ENCODE measurements around the gene USP22. TPM values are rescaled to one million over a fixed set of nuclear protein-coding genes. Genes with fewer than 3 reads are reported as not detected.

Gene USP22
- total RNA-seq, 1 donor from 2014 or later, result 152 TPM

GRCh38 chr17:21021208-21021803 lies 21.5 kb downstream of the USP22 start:
- DNase-seq, result no peak
- Mint-ChIP-seq H3K9me3 (no peaks in the 10 kb centered on the region), H3K4me3 (no peak overlapping the region), H3K27me3 (no peaks in the 10 kb centered on the region), H3K27ac (no peak overlapping the region), H3K36me3 (ENCODE audit: low read depth) (peaks cover 73% of the 10 kb centered on the region), H3K4me1 (peaks cover 23% of the 10 kb centered on the region)
- intact Hi-C loops (cut with micrococcal nuclease), result no loop called here

GRCh38 chr17:21020622-21021021 lies 22.2 kb downstream of the USP22 start:
- no peaks in the 10 kb centered on the region for H3K9me3 Mint-ChIP-seq
- H3K4me1 Mint-ChIP-seq, result peaks cover 25% of the 10 kb centered on the region
- no peak overlapping the region for H3K4me3 Mint-ChIP-seq
- peaks cover 72% of the 10 kb centered on the region for H3K36me3 Mint-ChIP-seq (ENCODE audit: low read depth)
- intact Hi-C loops (cut with micrococcal nuclease), result loop anchor here (1.0 kb wide), 1 partner anchor 23 kb away; the partner anchor contains the start of gene USP22
- no peak overlapping the region for H3K27ac Mint-ChIP-seq
- no peaks in the 10 kb centered on the region for H3K27me3 Mint-ChIP-seq
- no peak for DNase-seq

GRCh38 chr17:21019976-21020586 lies 22.7 kb downstream of the USP22 start:
- peaks cover 22% of the 10 kb centered on the region for H3K4me1 Mint-ChIP-seq
- H3K9me3 Mint-ChIP-seq, result no peaks in the 10 kb centered on the region
- H3K4me3 Mint-ChIP-seq, result no peak overlapping the region
- H3K27ac Mint-ChIP-seq, result no peak overlapping the region
- H3K27me3 Mint-ChIP-seq, result no peaks in the 10 kb centered on the region
- H3K36me3 Mint-ChIP-seq (ENCODE audit: low read depth), result peaks cover 68% of the 10 kb centered on the region
- intact Hi-C loops (cut with micrococcal nuclease), result loop anchor here (1.0 kb wide), 1 partner anchor 23 kb away; the partner anchor contains the start of gene USP22
- DNase-seq, result peak; percentile 78

- Mint-ChIP-seq H3K27me3 (no peaks in the 10 kb centered on the region), H3K4me3 (no peak overlapping the region), H3K9me3 (no peaks in the 10 kb centered on the region), H3K4me1 (peaks cover 13% of the 10 kb centered on the region), H3K36me3 (ENCODE audit: low read depth) (peaks cover 65% of the 10 kb centered on the region), H3K27ac (no peak overlapping the region)
- no peak for DNase-seq
- intact Hi-C loops (cut with micrococcal nuclease), result no loop called here
These were observed 23.9 kb downstream of the USP22 start for GRCh38 chr17:21018894-21019293.

GRCh38 chr17:21017861-21018260 lies 24.9 kb downstream of the USP22 start:
- intact Hi-C loops (cut with micrococcal nuclease), result no loop called here
- DNase-seq, result no peak
- Mint-ChIP-seq H3K36me3 (ENCODE audit: low read depth) (peaks cover 67% of the 10 kb centered on the region), H3K27me3 (no peaks in the 10 kb centered on the region), H3K4me1 (peaks cover 11% of the 10 kb centered on the region), H3K9me3 (no peaks in the 10 kb centered on the region), H3K4me3 (no peak overlapping the region), H3K27ac (no peak overlapping the region)

- DNase-seq, result no peak
- Mint-ChIP-seq H3K4me1 (peaks cover 11% of the 10 kb centered on the region), H3K9me3 (no peaks in the 10 kb centered on the region), H3K36me3 (ENCODE audit: low read depth) (peaks cover 69% of the 10 kb centered on the region), H3K27ac (no peak overlapping the region), H3K4me3 (no peak overlapping the region), H3K27me3 (no peaks in the 10 kb centered on the region)
- intact Hi-C loops (cut with micrococcal nuclease), result no loop called here
These were observed 25.6 kb downstream of the USP22 start for GRCh38 chr17:21017256-21017655.

- H3K36me3 Mint-ChIP-seq (ENCODE audit: low read depth), result peaks cover 73% of the 10 kb centered on the region
- no peak for DNase-seq
- no peak overlapping the region for H3K4me3 Mint-ChIP-seq
- intact Hi-C loops (cut with micrococcal nuclease), result no loop called here
- peaks cover 11% of the 10 kb centered on the region for H3K4me1 Mint-ChIP-seq
- no peaks in the 10 kb centered on the region for H3K9me3 Mint-ChIP-seq
- H3K27ac Mint-ChIP-seq, result no peak overlapping the region
- H3K27me3 Mint-ChIP-seq, result no peaks in the 10 kb centered on the region
These were observed 26.0 kb downstream of the USP22 start for GRCh38 chr17:21016826-21017225.

- intact Hi-C loops (cut with micrococcal nuclease), result no loop called here
- H3K36me3 Mint-ChIP-seq (ENCODE audit: low read depth), result peaks cover 69% of the 10 kb centered on the region
These were observed 27.2 kb downstream of the USP22 start for GRCh38 chr17:21015564-21015963.

GRCh38 chr17:21014498-21014897 lies 28.3 kb downstream of the USP22 start:
- intact Hi-C loops (cut with micrococcal nuclease), result no loop called here
- Mint-ChIP-seq H3K27ac (no peak overlapping the region), H3K9me3 (no peaks in the 10 kb centered on the region), H3K4me1 (peaks cover 7% of the 10 kb centered on the region), H3K36me3 (ENCODE audit: low read depth) (peaks cover 70% of the 10 kb centered on the region), H3K27me3 (no peaks in the 10 kb centered on the region), H3K4me3 (no peak overlapping the region)
- no peak for DNase-seq

More at GRCh38 chr17:21015564-21015963, 27.2 kb downstream of the USP22 start:
- no peak for DNase-seq
- H3K4me3 Mint-ChIP-seq, result no peak overlapping the region
- H3K27me3 Mint-ChIP-seq, result no peaks in the 10 kb centered on the region
- H3K4me1 Mint-ChIP-seq, result peaks cover 11% of the 10 kb centered on the region
- H3K27ac Mint-ChIP-seq, result no peak overlapping the region
- no peaks in the 10 kb centered on the region for H3K9me3 Mint-ChIP-seq

GRCh38 chr17:21013983-21014382 lies 28.8 kb downstream of the USP22 start:
- no peak for DNase-seq
- Mint-ChIP-seq H3K36me3 (ENCODE audit: low read depth) (peaks cover 70% of the 10 kb centered on the region), H3K4me1 (peaks cover 7% of the 10 kb centered on the region), H3K27ac (no peak overlapping the region), H3K4me3 (no peak overlapping the region), H3K9me3 (no peaks in the 10 kb centered on the region), H3K27me3 (no peaks in the 10 kb centered on the region)
- intact Hi-C loops (cut with micrococcal nuclease), result no loop called here

- Mint-ChIP-seq H3K9me3 (no peaks in the 10 kb centered on the region), H3K27me3 (no peaks in the 10 kb centered on the region)
- intact Hi-C loops (cut with micrococcal nuclease), result no loop called here
These were observed 30.1 kb downstream of the USP22 start for GRCh38 chr17:21012736-21013135.

GRCh38 chr17:21010705-21011596 lies 31.9 kb downstream of the USP22 start:
- Mint-ChIP-seq H3K27ac (peak overlapping the region; percentile 45), H3K4me3 (no peak overlapping the region), H3K9me3 (no peaks in the 10 kb centered on the region), H3K27me3 (no peaks in the 10 kb centered on the region), H3K36me3 (ENCODE audit: low read depth) (peaks cover 66% of the 10 kb centered on the region), H3K4me1 (peaks cover 4% of the 10 kb centered on the region)
- intact Hi-C loops (cut with micrococcal nuclease), result no loop called here
- DNase-seq, result no peak

More at GRCh38 chr17:21012736-21013135, 30.1 kb downstream of the USP22 start:
- H3K27ac Mint-ChIP-seq, result no peak overlapping the region
- H3K36me3 Mint-ChIP-seq (ENCODE audit: low read depth), result peaks cover 66% of the 10 kb centered on the region
- peaks cover 7% of the 10 kb centered on the region for H3K4me1 Mint-ChIP-seq
- no peak overlapping the region for H3K4me3 Mint-ChIP-seq
- no peak for DNase-seq

- Mint-ChIP-seq H3K27me3 (no peaks in the 10 kb centered on the region), H3K4me3 (no peak overlapping the region), H3K4me1 (peaks cover 4% of the 10 kb centered on the region), H3K27ac (no peak overlapping the region), H3K36me3 (ENCODE audit: low read depth) (peaks cover 72% of the 10 kb centered on the region), H3K9me3 (no peaks in the 10 kb centered on the region)
- DNase-seq, result no peak
- intact Hi-C loops (cut with micrococcal nuclease), result no loop called here
These were observed 33.7 kb downstream of the USP22 start for GRCh38 chr17:21008992-21009671.

Data from activated CD4-positive, alpha-beta T cell treated with anti-CD3 and anti-CD28 coated beads, Interleukin-2, amount 10 ng/mL, durations not matched to agents 24 days and 14 days (primary cell).